ENCODE measurements around the gene VGLL4. TPM values are rescaled to one million over a fixed set of nuclear protein-coding genes. Genes with fewer than 3 reads are reported as not detected.

The VGLL4 gene
- total and polyA plus RNA-seq, 2 donors (not counting 1 experiment from before 2014, with no cell fraction given), result 25.8 to 29.0 TPM

- ATAC-seq (ENCODE audit: low read depth) (no peak), DNase-seq (no peak)
- H3K27me3 ChIP-seq (replicated peaks in 1 of 4; ENCODE audit: control extremely low read depth in 1 of 4, control insufficient read depth in 3 of 4, insufficient read depth in 4 of 4, low read length in 3 of 4), result no peaks in the 10 kb centered on the region
- CTCF ChIA-PET, result no interaction called here
- Mint-ChIP-seq H3K27me3 (no peaks in the 10 kb centered on the region), H3K4me3 (no peak overlapping the region), H3K4me1 (no peaks in the 10 kb centered on the region), H3K9me3 (ENCODE audit: insufficient read depth) (no peaks in the 10 kb centered on the region), H3K27ac (no peak overlapping the region)
- no peaks in the 10 kb centered on the region for H3K79me2 ChIP-seq (ENCODE audit: control insufficient read depth, insufficient read depth, low read length)
- H4K20me1 ChIP-seq (ENCODE audit: control insufficient read depth, insufficient read depth, low read length, poor library complexity, severe bottlenecking), result no peaks in the 10 kb centered on the region
- H3K4me3 ChIP-seq (ENCODE audit: control extremely low read depth in 1 of 5, extremely low read depth in 1 of 5, insufficient read depth in 1 of 5, low read depth in 2 of 5, low read length in 4 of 5), result no peak overlapping the region
- H3K9me3 ChIP-seq (ENCODE audit: control extremely low read depth in 1 of 3, control insufficient read depth in 2 of 3, insufficient read depth in 1 of 3, low read length in 2 of 3), result no peaks in the 10 kb centered on the region
- 100% methylated on average over 8 of the region's 9 CpGs for WGBS (ENCODE audit: insufficient coverage)
- H3K27ac ChIP-seq (ENCODE audit: low read length in 2 of 2), result no peak overlapping the region
- no peaks in the 10 kb centered on the region for H3K36me3 ChIP-seq (replicated peaks in 1 of 2; ENCODE audit: control extremely low read depth in 1 of 2, control insufficient read depth in 1 of 2, extremely low read depth in 1 of 2, insufficient read depth in 2 of 2, low read length in 1 of 2)
- intact Hi-C loops (cut with micrococcal nuclease), result no loop called here
- TF ChIP-seq EZH2 (IDR thresholded peaks at IDR 0.05; ENCODE audit: borderline replicate concordance, insufficient read depth, low read depth, low read length, poor library complexity, severe bottlenecking), result no peak
- TF ChIP-seq, protein P1, sequence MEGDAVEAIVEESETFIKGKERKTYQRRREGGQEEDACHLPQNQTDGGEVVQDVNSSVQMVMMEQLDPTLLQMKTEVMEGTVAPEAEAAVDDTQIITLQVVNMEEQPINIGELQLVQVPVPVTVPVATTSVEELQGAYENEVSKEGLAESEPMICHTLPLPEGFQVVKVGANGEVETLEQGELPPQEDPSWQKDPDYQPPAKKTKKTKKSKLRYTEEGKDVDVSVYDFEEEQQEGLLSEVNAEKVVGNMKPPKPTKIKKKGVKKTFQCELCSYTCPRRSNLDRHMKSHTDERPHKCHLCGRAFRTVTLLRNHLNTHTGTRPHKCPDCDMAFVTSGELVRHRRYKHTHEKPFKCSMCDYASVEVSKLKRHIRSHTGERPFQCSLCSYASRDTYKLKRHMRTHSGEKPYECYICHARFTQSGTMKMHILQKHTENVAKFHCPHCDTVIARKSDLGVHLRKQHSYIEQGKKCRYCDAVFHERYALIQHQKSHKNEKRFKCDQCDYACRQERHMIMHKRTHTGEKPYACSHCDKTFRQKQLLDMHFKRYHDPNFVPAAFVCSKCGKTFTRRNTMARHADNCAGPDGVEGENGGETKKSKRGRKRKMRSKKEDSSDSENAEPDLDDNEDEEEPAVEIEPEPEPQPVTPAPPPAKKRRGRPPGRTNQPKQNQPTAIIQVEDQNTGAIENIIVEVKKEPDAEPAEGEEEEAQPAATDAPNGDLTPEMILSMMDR (IDR thresholded peaks at IDR 0.05), result no peak
- no peak overlapping the region for H3K4me2 ChIP-seq (replicated peaks; ENCODE audit: low read depth, low read length, poor library complexity, severe bottlenecking)
- H3K4me1 ChIP-seq (ENCODE audit: control insufficient read depth in 2 of 2, insufficient read depth in 2 of 2, low read length in 2 of 2), result no peaks in the 10 kb centered on the region
- H3K9ac ChIP-seq (ENCODE audit: low read length), result no peak overlapping the region
- POLR2A ChIA-PET, result no interaction called here
- H2AFZ ChIP-seq (ENCODE audit: insufficient read depth, low read depth, low read length, poor library complexity, severe bottlenecking), result no peak overlapping the region
Measured at GRCh38 chr3:11532931-11533391, 110.8 kb downstream of the VGLL4 start.

DNA sequence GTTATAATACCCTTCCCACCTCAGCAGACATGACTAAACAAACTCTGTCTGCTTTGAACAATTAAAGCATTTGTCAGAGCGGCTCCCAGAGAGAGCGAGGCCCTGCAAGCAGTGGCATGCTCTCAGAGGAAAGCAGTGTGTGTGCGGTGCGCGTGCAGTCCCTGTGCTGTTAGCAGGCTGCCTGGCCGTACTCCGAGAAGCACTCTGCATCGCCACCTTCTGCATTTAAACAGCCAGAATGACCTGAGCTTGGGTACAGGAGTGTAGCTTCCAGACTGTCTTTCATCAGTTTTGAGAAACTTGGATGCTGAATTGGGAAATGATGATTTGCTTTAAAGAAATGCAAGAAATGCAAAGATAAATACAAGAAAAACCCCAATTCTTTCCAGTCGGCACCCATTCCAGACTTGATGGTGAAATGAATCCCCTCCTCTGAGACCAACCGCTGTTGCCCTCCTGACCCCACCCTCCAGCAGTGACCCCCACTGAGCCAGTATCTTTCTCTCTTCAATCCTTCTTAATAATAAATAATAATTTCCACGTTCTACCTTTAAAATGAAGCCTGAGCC, 113.5 kb downstream of the VGLL4 start:
- no peak overlapping the region for H3K27ac Mint-ChIP-seq
- no peak overlapping the region for H3K4me2 ChIP-seq (replicated peaks; ENCODE audit: low read depth, low read length, poor library complexity, severe bottlenecking)

More for the DNA sequence above, 113.5 kb downstream of the VGLL4 start:
- no peak for ATAC-seq (ENCODE audit: low read depth)
- Histone ChIP-seq H3K79me2 (ENCODE audit: control insufficient read depth, insufficient read depth, low read length) (no peaks in the 10 kb centered on the region), H4K20me1 (ENCODE audit: control insufficient read depth, insufficient read depth, low read length, poor library complexity, severe bottlenecking) (no peaks in the 10 kb centered on the region), H3K9me3 (ENCODE audit: control extremely low read depth in 1 of 3, control insufficient read depth in 2 of 3, insufficient read depth in 1 of 3, low read length in 2 of 3) (peaks cover 0 to 7% (median 0%) of the 10 kb centered on the region in 3 donors), H3K4me1 (ENCODE audit: control insufficient read depth in 2 of 2, insufficient read depth in 2 of 2, low read length in 2 of 2) (no peaks in the 10 kb centered on the region), H3K4me3 (ENCODE audit: control extremely low read depth in 1 of 5, extremely low read depth in 1 of 5, insufficient read depth in 1 of 5, low read depth in 2 of 5, low read length in 4 of 5) (no peak overlapping the region), H3K9ac (ENCODE audit: low read length) (no peak overlapping the region), H3K36me3 (replicated peaks in 1 of 2; ENCODE audit: control extremely low read depth in 1 of 2, control insufficient read depth in 1 of 2, extremely low read depth in 1 of 2, insufficient read depth in 2 of 2, low read length in 1 of 2) (no peaks in the 10 kb centered on the region), H3K27me3 (replicated peaks in 1 of 4; ENCODE audit: control extremely low read depth in 1 of 4, control insufficient read depth in 3 of 4, insufficient read depth in 4 of 4, low read length in 3 of 4) (no peaks in the 10 kb centered on the region), H2AFZ (ENCODE audit: insufficient read depth, low read depth, low read length, poor library complexity, severe bottlenecking) (no peak overlapping the region), H3K27ac (ENCODE audit: low read length in 2 of 2) (no peak overlapping the region)
- 99% methylated on average over 11 of the region's 11 CpGs for WGBS (ENCODE audit: insufficient coverage)
- intact Hi-C loops (cut with micrococcal nuclease), result no loop called here
- no peak for TF ChIP-seq EZH2 (IDR thresholded peaks at IDR 0.05; ENCODE audit: borderline replicate concordance, insufficient read depth, low read depth, low read length, poor library complexity, severe bottlenecking)
- TF ChIP-seq, protein P1 (IDR thresholded peaks at IDR 0.05), result no peak
- Mint-ChIP-seq H3K27me3 (no peaks in the 10 kb centered on the region), H3K4me1 (no peaks in the 10 kb centered on the region), H3K9me3 (ENCODE audit: insufficient read depth) (peaks cover 2% of the 10 kb centered on the region), H3K4me3 (no peak overlapping the region)
- CTCF ChIA-PET, result no interaction called here
- POLR2A ChIA-PET, result no interaction called here
- no peak for DNase-seq

Measured in B cell (primary cell).